Neural crest cell (in vitro differentiated cells): ENCODE data around the gene ZNF358. TPM values are rescaled to one million over a fixed set of nuclear protein-coding genes. Genes with fewer than 3 reads are reported as not detected.

Experiments used
- DNase-seq: peaks from one replicate; pipeline ENCODE4 v3.0.0; 2021; ENCODE audit warnings: low read depth, mixed read lengths, low spot score
- H3K27ac Mint-ChIP-seq: one replicate; pipeline ENCODE4 v1.8.0; 2021; ENCODE audit warnings: mild to moderate bottlenecking, mixed read lengths; ENCODE audit not compliant: unreplicated experiment
- H3K27me3 Mint-ChIP-seq: 2 replicates; pipeline ENCODE4 v1.8.0; 2021; ENCODE audit warnings: low read depth, mild to moderate bottlenecking, mixed read lengths
- H3K36me3 Mint-ChIP-seq: 2 replicates; pipeline ENCODE4 v1.8.0; 2021; ENCODE audit warnings: low read depth, mild to moderate bottlenecking, mixed read lengths
- H3K4me1 Mint-ChIP-seq: 2 replicates; pipeline ENCODE4 v1.8.0; 2021; ENCODE audit warnings: mixed read lengths
- H3K4me3 Mint-ChIP-seq: one replicate; pipeline ENCODE4 v1.8.0; 2021; ENCODE audit warnings: mild to moderate bottlenecking, mixed read lengths
- H3K9me3 Mint-ChIP-seq: 2 replicates; pipeline ENCODE4 v1.8.0; 2021; ENCODE audit warnings: mixed read lengths
- total RNA-seq: library from RNA; stranded (reverse); gene quantifications from 2 replicates; pipeline ENCODE4 v1.2.1, GENCODE V29; 2021
- TF ChIP-seq, protein P1 (sequence below): fragments of 200-600 bp; sonication (generic); conservative IDR thresholded peaks from 2 replicates; pipeline ENCODE4 v1.5.0; 2021; ENCODE audit warnings: antibody characterized with exemption, mild to moderate bottlenecking

Gene ZNF358
- total RNA-seq, 1 donor from 2014 or later, result 75.6 TPM

DNA sequence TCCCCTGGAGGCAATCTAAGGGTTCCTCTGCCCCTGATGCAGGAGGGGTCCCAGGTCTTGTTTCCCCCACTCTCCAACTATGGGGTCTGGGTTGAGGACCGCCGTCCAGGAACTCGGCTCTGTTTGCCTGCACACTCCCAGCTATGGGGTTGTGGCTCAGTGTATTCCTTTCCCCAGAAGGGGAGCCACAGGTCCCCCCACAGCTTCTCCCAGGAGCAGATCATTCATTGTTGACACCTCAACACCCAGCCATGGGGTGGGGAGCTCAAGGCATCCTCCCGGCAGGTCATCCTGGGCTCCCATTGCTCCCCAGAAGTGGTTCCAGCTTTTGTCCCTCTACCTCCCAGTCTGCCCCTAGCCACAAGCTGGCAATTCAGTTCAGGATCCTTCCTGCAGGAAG is 975 bp downstream of the ZNF358 start:
- Mint-ChIP-seq H3K4me1 (peaks cover 32% of the 10 kb centered on the region), H3K4me3 (peak overlapping the region; percentile 92), H3K27me3 (peaks cover 1% of the 10 kb centered on the region), H3K9me3 (no peaks in the 10 kb centered on the region), H3K36me3 (peaks cover 4% of the 10 kb centered on the region), H3K27ac (peak overlapping the region; percentile 93)
- TF ChIP-seq, protein P1, sequence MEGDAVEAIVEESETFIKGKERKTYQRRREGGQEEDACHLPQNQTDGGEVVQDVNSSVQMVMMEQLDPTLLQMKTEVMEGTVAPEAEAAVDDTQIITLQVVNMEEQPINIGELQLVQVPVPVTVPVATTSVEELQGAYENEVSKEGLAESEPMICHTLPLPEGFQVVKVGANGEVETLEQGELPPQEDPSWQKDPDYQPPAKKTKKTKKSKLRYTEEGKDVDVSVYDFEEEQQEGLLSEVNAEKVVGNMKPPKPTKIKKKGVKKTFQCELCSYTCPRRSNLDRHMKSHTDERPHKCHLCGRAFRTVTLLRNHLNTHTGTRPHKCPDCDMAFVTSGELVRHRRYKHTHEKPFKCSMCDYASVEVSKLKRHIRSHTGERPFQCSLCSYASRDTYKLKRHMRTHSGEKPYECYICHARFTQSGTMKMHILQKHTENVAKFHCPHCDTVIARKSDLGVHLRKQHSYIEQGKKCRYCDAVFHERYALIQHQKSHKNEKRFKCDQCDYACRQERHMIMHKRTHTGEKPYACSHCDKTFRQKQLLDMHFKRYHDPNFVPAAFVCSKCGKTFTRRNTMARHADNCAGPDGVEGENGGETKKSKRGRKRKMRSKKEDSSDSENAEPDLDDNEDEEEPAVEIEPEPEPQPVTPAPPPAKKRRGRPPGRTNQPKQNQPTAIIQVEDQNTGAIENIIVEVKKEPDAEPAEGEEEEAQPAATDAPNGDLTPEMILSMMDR, result no peak
- DNase-seq, result no peak

DNA sequence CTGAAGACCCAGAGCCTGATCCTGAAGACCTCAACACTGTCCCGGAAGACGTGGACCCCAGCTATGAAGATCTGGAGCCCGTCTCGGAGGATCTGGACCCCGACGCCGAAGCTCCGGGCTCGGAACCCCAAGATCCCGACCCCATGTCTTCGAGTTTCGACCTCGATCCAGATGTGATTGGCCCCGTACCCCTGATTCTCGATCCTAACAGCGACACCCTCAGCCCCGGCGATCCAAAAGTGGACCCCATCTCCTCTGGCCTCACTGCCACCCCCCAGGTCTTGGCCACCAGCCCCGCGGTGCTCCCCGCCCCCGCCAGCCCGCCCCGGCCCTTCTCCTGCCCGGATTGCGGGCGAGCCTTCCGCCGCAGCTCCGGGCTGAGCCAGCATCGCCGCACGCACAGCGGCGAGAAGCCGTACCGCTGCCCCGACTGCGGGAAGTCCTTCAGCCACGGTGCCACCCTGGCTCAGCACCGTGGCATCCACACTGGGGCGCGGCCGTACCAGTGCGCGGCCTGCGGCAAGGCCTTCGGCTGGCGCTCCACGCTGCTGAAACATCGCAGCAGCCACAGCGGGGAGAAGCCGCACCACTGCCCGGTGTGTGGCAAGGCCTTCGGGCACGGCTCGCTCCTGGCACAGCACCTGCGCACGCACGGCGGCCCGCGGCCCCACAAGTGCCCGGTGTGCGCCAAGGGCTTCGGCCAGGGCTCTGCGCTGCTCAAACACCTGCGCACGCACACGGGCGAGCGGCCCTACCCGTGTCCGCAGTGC is 3.6 kb downstream of the ZNF358 start:
- TF ChIP-seq, protein P1, result no peak

DNA sequence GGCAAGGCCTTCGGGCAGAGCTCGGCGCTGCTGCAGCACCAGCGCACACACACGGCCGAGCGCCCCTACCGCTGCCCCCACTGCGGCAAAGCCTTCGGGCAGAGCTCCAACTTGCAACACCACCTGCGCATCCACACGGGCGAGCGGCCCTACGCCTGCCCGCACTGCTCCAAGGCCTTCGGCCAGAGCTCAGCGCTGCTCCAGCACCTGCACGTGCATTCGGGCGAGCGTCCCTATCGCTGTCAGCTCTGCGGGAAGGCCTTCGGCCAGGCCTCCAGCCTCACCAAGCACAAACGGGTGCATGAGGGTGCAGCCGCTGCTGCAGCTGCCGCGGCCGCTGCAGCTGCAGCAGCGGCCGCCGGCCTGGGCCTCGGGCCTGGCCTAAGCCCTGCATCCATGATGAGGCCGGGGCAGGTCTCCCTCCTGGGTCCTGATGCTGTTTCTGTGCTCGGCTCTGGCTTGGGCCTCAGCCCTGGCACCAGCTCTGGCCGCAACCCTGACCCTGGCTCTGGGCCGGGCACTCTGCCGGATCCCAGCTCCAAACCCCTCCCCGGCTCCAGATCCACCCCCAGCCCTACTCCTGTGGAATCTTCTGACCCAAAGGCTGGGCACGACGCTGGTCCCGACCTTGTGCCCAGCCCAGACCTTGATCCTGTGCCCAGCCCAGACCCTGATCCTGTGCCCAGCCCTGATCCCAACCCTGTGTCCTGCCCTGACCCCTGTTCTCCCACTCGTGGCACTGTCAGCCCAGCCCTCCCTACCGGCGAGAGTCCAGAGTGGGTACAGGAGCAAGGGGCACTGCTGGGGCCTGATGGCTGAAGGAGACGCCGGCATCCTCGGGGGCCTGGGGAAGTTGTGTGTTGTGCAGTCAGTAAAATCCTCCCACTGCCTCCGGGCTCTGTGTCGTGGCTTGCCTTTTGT is 4.5 kb downstream of the ZNF358 start:
- peaks cover 4% of the 10 kb centered on the region for H3K36me3 Mint-ChIP-seq
- H3K9me3 Mint-ChIP-seq, result no peaks in the 10 kb centered on the region
- DNase-seq, result no peak
- peaks cover 5% of the 10 kb centered on the region for H3K27me3 Mint-ChIP-seq
- H3K27ac Mint-ChIP-seq, result no peak overlapping the region
- H3K4me1 Mint-ChIP-seq, result peaks cover 33% of the 10 kb centered on the region
- TF ChIP-seq, protein P1, result no peak
- peak overlapping the region; percentile 38 for H3K4me3 Mint-ChIP-seq

More for the DNA sequence above, 3.6 kb downstream of the ZNF358 start:
- Mint-ChIP-seq H3K36me3 (peaks cover 4% of the 10 kb centered on the region), H3K27ac (no peak overlapping the region), H3K9me3 (no peaks in the 10 kb centered on the region), H3K4me3 (peak overlapping the region; percentile 72), H3K27me3 (peaks cover 5% of the 10 kb centered on the region), H3K4me1 (peaks cover 40% of the 10 kb centered on the region)
- no peak for DNase-seq

DNA sequence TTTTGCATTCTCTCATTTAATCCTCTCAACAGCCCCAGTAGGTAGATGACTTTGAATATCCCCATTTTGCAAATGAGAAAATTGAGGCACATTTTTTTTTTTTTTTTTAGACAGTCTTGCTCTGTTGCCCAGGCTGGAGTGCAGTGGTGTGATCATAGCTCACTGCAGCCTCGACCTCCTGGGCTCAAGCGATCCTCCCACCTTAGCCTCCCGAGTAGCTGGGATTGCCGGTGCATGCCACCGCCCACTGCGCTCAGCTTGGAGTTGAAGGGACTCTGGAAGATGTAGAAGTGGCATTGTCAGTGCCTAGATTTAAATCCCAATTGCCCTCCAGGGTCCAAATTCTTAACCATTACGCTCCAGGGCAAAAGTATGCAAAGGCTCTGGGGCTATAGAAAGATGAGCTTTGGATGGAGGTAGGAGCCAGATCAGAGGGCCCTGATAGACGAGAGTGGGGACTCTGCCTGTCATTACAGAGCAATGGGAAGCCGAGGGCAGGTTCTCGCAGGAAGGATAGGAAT is 5.7 kb downstream of the ZNF358 start:
- H3K27me3 Mint-ChIP-seq, result peaks cover 5% of the 10 kb centered on the region
- peaks cover 28% of the 10 kb centered on the region for H3K4me1 Mint-ChIP-seq
- H3K27ac Mint-ChIP-seq, result no peak overlapping the region
- H3K36me3 Mint-ChIP-seq, result peaks cover 4% of the 10 kb centered on the region
- TF ChIP-seq, protein P1, result no peak
- no peaks in the 10 kb centered on the region for H3K9me3 Mint-ChIP-seq
- peak overlapping the region; percentile 90 for H3K4me3 Mint-ChIP-seq
- no peak for DNase-seq

DNA sequence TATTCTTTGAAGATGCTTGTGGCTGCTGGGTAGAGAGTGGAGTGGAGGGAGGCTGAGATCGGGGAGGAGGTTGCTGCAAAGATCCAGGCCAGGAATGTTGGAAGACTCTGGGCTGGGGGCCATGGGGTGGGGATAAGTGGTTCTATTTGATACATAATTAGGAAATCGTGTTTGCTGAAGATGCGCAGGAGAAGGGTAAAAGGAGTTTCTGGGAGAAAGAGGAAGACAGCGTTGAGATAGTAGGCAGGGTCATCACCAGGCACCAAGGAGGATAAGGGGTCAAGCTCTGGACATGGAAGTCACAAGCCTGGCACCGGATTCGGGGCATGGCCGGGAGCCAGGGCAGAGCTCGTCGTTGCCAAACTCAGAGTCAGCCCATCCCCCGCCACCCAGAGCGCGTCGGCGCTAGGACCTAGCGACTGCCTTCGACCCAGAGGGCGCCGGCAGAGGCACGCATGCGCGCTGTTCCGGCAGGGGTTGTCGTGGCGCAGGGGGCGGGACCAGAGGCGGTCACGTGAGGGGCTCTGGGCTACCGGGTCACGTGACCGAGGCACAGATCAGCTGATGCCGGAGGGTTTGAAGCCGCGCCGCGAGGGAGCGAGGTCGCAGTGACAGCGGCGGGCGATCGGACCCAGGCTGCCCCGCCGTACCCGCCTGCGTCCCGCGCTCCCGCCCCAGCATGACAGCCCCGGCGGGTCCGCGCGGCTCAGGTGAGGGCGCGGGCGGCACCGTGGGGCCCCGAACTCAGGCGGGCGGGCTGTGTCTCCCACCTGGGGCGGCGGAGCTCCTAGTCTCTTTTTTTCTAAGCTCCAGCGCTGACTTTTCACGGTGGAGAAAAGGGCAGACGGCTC is 6.4 kb downstream of the ZNF358 start, which contains the start of gene MCOLN1:
MCOLN1 (plus strand) TSS at position 553 of the 851 bp plus-strand sequence; CDS start at position 680, 127 bp downstream.
- Mint-ChIP-seq H3K4me3 (peak within 1 kb of the TSS; percentile 90), H3K27me3 (peaks cover 5% of the 10 kb centered on the region), H3K4me1 (peaks cover 22% of the 10 kb centered on the region), H3K36me3 (peaks cover 4% of the 10 kb centered on the region), H3K9me3 (no peaks in the 10 kb centered on the region), H3K27ac (peak within 1 kb of the TSS; percentile 27)
- TF ChIP-seq, protein P1, result no peak
- peak; percentile 100 for DNase-seq
